T-helper 17 cell (primary cell): ENCODE data around the gene SIDT1. TPM values are rescaled to one million over a fixed set of nuclear protein-coding genes. Genes with fewer than 3 reads are reported as not detected.

Experiments
- ATAC-seq: fragments of 150-1000 bp; cut with Tn5 transposase; 2 replicates; pipeline ENCODE4 v1.10.0; 2021; ENCODE audit warnings: mild to moderate bottlenecking, moderate library complexity
- DNase-seq, 3 donors: peaks; one replicate each; pipeline versions ENCODE4 v3.0.0 to v3.0.0-alpha.2; 2020 to 2021
- H3K9me3 ChIP-seq: one replicate; pipeline ENCODE4 v1.7.0; 2013; ENCODE audit warnings: low read length, mild to moderate bottlenecking; ENCODE audit not compliant: control insufficient read depth, poor library complexity, severe bottlenecking
- H3K27ac Mint-ChIP-seq: one replicate; pipeline ENCODE4 v1.8.0; 2022; ENCODE audit warnings: mild to moderate bottlenecking, moderate library complexity, mixed read lengths
- H3K27me3 Mint-ChIP-seq: one replicate; pipeline ENCODE4 v1.8.0; 2022; ENCODE audit warnings: mixed read lengths
- H3K36me3 Mint-ChIP-seq: one replicate; pipeline ENCODE4 v1.8.0; 2022; ENCODE audit warnings: low read depth, mixed read lengths
- H3K4me1 Mint-ChIP-seq: one replicate; pipeline ENCODE4 v1.8.0; 2022; ENCODE audit warnings: mild to moderate bottlenecking, mixed read lengths
- H3K4me3 Mint-ChIP-seq: one replicate; pipeline ENCODE4 v1.8.0; 2022; ENCODE audit warnings: mild to moderate bottlenecking, moderate library complexity, mixed read lengths
- total RNA-seq, 4 donors: library from RNA in 2 of 4; stranded (reverse) in 2 of 4; gene quantifications; one replicate each; pipeline ENCODE4 v1.2.3 and lab custom pipeline; 2022 to 2026

Gene SIDT1
- total RNA-seq, 2 donors from 2014 or later = 53.8 to 62.5 TPM

DNA sequence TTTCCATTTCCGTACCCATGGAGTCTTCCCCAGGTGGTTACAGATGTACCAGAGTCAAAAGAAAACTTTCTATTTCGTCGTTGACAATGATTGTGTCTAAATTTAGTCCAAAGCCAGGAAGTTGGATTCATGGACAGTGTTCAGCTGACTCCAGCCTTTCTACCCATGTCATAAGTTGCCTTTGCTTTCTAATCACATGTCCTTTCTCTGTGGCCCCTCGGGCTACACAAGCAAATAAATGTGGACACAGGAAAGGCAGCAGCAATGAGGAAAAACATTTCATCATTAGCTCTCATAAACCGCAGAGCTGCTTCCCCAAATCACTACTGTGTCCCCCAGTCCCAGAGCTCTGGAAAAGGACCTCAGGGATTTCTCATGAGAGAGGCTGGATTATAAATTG is 82.0 kb downstream of the SIDT1 start:
- H3K4me1 Mint-ChIP-seq = no peaks in the 10 kb centered on the region
- no peak overlapping the region for H3K27ac Mint-ChIP-seq
- H3K36me3 Mint-ChIP-seq = peaks cover 6% of the 10 kb centered on the region
- no peaks in the 10 kb centered on the region for H3K9me3 ChIP-seq
- H3K4me3 Mint-ChIP-seq = no peak overlapping the region
- no peaks in the 10 kb centered on the region for H3K27me3 Mint-ChIP-seq
- ATAC-seq = no peak
- DNase-seq = no peak

DNA sequence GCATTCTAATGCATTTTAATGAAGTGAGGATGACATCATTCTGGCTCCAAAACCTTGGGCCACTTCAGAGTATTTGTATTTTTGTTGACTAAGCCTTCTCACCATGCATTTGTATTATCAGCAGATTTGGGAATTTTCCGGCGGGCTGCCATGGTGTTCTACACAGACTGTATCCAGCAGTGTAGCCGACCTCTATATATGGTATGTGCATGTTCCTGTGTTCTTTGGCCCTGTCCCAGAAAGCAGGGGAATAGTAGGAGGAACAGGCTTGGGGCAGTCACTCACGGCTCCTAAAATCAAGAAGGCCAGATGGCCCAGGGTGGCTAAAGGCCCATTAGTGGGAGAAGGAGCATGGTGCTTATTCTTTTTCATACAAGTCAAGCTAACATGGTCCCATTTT is 83.6 kb downstream of the SIDT1 start:
- ATAC-seq (no peak), DNase-seq (no peak)
- H3K36me3 Mint-ChIP-seq = peaks cover 12% of the 10 kb centered on the region

DNA sequence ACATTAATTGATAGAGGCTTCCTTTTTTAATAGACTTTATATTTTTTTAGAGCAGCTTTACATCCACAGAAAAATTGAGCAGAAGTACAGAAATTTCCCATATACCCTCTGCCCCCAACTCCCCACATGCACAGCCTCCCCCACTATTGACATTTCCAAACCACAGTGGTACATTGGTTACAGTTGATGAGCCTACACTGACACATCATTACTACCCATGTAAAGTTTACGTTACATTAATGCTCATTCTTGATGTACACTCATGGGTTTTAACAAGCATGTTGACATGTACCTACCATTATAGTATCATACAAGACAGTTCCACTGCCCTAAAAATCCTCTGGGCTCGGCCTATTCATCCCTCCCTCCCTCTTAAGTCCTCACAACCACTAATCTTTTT is 85.4 kb downstream of the SIDT1 start:
- Mint-ChIP-seq H3K27ac (no peak overlapping the region), H3K4me3 (no peak overlapping the region), H3K27me3 (no peaks in the 10 kb centered on the region), H3K36me3 (peaks cover 12% of the 10 kb centered on the region), H3K4me1 (peaks cover 2% of the 10 kb centered on the region)
- ATAC-seq (no peak), DNase-seq (no peak)
- no peaks in the 10 kb centered on the region for H3K9me3 ChIP-seq

More for the DNA sequence above, 83.6 kb downstream of the SIDT1 start:
- Mint-ChIP-seq H3K4me1 (peaks cover 2% of the 10 kb centered on the region), H3K27ac (no peak overlapping the region), H3K27me3 (no peaks in the 10 kb centered on the region), H3K4me3 (no peak overlapping the region)
- no peaks in the 10 kb centered on the region for H3K9me3 ChIP-seq

DNA sequence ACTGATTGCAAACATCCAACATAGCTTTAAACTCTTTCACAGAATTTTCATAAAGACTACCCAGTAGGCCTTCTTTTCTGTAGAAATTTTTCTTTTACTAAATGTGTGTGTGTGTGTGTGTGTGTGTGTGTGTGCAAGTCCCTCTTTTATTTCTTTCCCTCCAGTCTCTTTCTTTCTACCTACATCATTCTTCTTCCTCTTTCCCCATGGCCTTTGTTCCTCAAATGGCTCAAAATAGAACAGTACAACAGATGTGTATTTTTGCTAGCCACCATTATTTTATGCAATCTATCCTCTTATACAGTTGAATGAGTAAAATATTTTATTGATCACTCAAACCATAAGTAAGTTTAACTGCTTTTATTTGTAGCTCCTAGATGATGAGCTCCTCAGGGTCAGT is 87.7 kb downstream of the SIDT1 start:
- DNase-seq = no peak
- H3K27me3 Mint-ChIP-seq = no peaks in the 10 kb centered on the region
- H3K27ac Mint-ChIP-seq = no peak overlapping the region
- H3K4me3 Mint-ChIP-seq = no peak overlapping the region
- H3K4me1 Mint-ChIP-seq = peaks cover 8% of the 10 kb centered on the region
- no peak for ATAC-seq
- peaks cover 19% of the 10 kb centered on the region for H3K36me3 Mint-ChIP-seq
- H3K9me3 ChIP-seq = no peaks in the 10 kb centered on the region

DNA sequence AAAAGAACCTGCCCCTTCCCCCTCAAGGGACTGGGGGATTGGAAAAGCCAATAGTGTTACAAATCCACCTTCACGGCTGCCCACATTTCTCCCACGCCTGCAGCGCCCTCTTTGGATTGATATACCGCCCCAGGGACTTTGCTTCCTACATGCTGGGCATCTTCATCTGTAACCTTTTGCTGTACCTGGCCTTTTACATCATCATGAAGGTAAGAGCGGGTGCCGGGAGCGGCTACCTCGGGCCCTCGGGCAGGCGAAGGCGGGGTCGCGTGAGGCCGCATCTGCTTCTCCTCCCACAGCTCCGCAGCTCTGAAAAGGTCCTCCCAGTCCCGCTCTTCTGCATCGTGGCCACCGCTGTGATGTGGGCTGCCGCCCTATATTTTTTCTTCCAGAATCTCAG is 91.0 kb downstream of the SIDT1 start:
- no peaks in the 10 kb centered on the region for H3K27me3 Mint-ChIP-seq
- no peak overlapping the region for H3K27ac Mint-ChIP-seq
- no peak for DNase-seq
- H3K4me1 Mint-ChIP-seq = peaks cover 16% of the 10 kb centered on the region
- no peak overlapping the region for H3K4me3 Mint-ChIP-seq
- ATAC-seq = no peak
- H3K36me3 Mint-ChIP-seq = peaks cover 26% of the 10 kb centered on the region
- no peaks in the 10 kb centered on the region for H3K9me3 ChIP-seq

DNA sequence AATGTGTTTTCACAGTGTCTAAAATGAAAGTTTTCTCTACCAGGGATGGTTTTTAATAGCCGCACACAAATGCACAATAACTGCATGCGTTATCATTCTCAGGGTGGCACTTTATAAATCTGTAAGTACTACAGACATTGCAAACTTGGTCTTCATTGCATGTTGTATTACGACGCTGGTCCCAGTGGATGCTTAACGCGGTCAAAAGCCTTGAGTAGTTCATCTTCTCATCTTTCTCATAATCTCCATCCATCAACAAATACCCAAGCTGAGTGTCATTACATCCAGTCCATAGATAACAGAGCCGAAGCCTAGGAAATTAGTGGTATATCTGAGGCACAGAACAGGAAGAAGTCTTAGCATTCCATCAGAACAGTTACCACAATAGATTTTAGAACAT is 91.5 kb downstream of the SIDT1 start:
- Mint-ChIP-seq H3K4me3 (no peak overlapping the region), H3K27me3 (no peaks in the 10 kb centered on the region), H3K27ac (no peak overlapping the region), H3K4me1 (peaks cover 16% of the 10 kb centered on the region), H3K36me3 (peaks cover 26% of the 10 kb centered on the region)
- H3K9me3 ChIP-seq = no peaks in the 10 kb centered on the region
- DNase-seq (no peak), ATAC-seq (no peak)

DNA sequence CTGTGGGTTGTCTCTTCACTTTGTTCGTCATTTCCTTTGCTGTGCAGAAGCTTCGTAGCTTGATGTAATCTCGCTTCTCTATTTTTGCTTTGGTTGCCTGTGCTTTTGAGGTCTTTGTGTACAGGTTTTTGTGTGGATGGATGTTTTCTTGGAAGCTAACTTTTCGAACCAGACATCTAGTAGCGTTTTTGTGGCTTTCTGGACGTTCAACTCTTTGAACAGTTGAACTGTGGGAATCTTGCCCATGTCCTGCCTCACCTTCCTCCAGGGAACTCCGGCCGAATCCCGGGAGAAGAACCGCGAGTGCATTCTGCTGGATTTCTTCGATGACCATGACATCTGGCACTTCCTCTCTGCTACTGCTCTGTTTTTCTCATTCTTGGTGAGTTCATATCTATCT is 93.5 kb downstream of the SIDT1 start:
- Mint-ChIP-seq H3K27ac (peak overlapping the region; percentile 88), H3K36me3 (peaks cover 20% of the 10 kb centered on the region), H3K27me3 (no peaks in the 10 kb centered on the region), H3K4me1 (peaks cover 15% of the 10 kb centered on the region), H3K4me3 (no peak overlapping the region)
- H3K9me3 ChIP-seq = no peaks in the 10 kb centered on the region
- DNase-seq = no peak
- no peak for ATAC-seq

DNA sequence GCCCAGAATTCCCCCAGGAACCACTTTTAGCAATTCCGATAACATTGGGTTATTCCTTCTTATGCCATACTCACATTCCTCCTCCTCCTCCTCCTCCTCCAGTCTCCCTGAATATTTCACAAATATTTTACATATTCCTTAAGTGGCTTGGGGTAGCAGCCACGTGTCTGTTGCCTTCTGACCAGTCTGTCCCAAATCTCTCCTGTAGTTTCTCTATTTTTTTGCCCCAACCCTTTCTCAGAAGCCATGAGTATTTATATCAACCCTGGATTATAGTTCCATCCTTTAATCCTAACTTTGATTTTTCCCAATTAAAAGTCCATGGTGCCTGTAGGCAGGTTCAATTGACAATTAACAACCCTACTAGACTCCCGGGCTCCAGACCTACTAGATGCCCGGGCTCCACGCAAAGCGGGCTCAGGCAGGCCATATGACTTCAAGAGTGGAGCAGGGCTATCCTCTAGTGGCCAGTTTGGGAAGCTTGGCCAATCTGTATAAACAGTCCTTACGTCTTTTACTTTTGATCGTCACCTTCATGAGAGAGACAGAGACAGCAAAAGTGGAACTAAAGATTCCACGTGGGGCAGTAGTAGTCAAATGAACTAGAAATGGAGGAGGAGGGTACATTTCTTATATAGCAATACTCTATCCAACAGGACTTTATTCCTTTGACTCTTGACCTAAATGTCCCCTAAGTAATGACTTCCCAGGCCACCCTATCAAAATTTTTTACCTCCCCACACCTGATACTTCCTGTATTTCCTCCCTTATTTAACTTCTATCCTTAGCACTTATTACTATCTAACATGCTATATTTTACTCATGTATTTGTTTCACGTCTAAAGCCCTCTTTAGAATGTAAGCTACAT is 94.4 kb downstream of the SIDT1 start:
- Mint-ChIP-seq H3K4me1 (peaks cover 15% of the 10 kb centered on the region), H3K27me3 (no peaks in the 10 kb centered on the region), H3K4me3 (no peak overlapping the region), H3K36me3 (peaks cover 17% of the 10 kb centered on the region), H3K27ac (peak overlapping the region; percentile 88)
- no peaks in the 10 kb centered on the region for H3K9me3 ChIP-seq
- ATAC-seq (peak; percentile 59), DNase-seq (no peak)

DNA sequence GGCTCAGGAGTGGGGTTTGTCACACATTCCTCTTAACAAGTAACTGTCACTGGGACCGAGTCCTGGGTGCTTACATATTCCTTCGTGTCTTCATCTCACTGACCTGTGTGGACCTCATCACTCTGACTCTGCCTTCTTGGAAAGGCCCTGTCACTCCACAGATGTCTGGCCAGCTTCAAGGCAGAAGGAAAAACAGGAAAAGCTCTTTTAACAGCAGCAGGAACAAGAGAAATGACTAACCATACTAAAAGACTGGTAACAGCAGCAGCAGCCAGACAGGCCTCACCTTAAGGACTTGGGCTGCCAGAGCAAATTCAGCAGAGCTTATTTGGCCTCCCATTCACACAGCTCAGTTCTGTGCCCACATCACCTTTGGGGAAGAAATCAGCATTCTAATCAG is 96.0 kb downstream of the SIDT1 start:
- peaks cover 17% of the 10 kb centered on the region for H3K36me3 Mint-ChIP-seq
- no peak overlapping the region for H3K27ac Mint-ChIP-seq

DNA sequence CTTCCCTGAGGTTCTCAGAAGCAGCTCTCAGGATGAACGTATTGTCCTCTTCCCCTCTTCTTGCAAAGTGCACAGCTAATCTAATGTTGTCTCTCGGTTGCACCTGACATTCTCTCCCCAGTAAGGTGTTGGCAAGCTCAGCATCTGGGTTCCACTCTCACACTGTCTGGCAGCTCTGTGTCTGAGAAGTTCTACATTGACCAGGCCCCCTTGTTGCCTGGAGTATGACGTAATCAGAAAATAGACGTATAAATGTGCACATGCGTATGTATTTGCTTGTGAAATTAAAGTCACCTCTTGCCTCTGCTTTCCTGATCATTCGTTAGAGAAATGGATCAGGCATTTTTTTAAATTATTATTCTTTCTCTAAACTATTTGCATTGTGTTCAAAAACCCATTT is 96.4 kb downstream of the SIDT1 start:
- ATAC-seq = no peak
- Mint-ChIP-seq H3K4me1 (peaks cover 14% of the 10 kb centered on the region), H3K36me3 (peaks cover 15% of the 10 kb centered on the region), H3K27me3 (no peaks in the 10 kb centered on the region), H3K27ac (no peak overlapping the region), H3K4me3 (no peak overlapping the region)
- DNase-seq = no peak
- no peaks in the 10 kb centered on the region for H3K9me3 ChIP-seq

More for the DNA sequence above, 96.0 kb downstream of the SIDT1 start:
- H3K9me3 ChIP-seq = no peaks in the 10 kb centered on the region
- DNase-seq (no peak), ATAC-seq (no peak)
- no peak overlapping the region for H3K4me3 Mint-ChIP-seq
- H3K27me3 Mint-ChIP-seq = no peaks in the 10 kb centered on the region
- H3K4me1 Mint-ChIP-seq = peaks cover 15% of the 10 kb centered on the region

DNA sequence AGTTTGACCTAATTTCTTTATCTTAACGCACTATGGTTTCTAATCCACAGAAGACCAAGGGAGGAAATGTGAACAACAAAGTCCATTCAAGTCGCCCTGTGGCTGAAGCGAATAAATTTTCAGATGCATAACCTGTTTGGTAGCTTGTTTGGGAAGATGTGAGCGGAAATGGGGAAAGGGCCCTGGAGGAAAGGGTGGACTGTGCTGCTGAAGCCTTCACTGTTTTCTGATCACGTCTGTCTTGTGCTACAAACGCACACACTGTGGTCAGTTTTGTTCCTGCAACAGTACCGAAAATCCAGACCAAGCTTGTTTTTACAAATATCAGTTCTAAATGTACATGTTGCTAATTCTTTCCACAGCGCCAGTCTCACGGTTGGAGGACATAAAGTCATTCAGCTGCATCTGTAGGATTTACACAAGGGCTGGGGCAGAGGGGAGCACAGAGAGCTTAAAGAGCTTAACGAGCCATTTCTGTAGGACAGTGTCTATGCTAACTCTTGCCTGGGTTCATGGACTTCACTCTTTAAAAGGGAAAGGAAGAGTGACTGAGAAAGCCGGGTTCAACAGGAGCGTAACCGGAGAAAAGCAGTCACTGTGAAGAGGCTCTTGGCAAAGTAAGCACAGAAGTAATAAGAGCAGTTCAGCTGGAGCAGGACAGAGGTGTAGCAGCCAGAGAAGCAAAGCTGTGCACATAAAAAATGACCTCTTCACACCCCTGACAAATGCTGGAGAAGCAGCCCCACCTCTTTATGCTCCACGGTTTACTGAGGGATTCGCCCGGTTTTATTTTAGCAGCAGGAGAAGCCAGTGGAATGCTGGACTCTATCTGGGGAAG is 97.4 kb downstream of the SIDT1 start:
- H3K36me3 Mint-ChIP-seq = peaks cover 9% of the 10 kb centered on the region
- no peaks in the 10 kb centered on the region for H3K9me3 ChIP-seq
- no peak for ATAC-seq
- H3K4me3 Mint-ChIP-seq = no peak overlapping the region
- H3K27me3 Mint-ChIP-seq = no peaks in the 10 kb centered on the region
- peaks cover 9% of the 10 kb centered on the region for H3K4me1 Mint-ChIP-seq
- no peak for DNase-seq
- peak overlapping the region; percentile 16 for H3K27ac Mint-ChIP-seq

DNA sequence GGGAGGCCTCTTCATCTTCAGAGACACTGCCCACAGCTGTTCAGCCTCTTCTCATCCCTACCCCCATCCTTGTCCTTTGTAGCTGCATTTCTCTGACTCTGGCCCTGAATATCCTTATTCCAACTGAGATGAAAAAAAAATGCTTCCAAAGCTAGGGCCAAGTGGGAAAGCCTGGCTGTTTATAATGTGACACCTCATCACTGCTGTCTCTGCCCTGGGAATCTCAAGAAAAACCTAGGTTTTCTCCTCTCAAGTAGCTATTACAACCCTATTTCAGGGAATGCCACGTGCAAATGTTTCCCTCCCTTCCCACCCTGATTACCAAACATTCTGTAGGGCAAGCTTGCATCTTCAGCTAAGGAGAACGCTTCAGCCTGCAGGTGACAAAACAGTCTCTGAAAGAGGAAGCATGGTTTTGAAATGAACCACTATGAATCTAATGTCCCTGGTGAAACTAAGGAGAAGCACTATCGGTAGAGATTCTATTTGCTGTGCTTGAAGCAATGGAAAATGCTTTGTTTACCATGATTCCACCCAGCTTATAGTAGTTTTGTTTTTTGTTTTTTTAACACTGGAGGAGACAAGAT is 98.7 kb downstream of the SIDT1 start:
- no peaks in the 10 kb centered on the region for H3K9me3 ChIP-seq
- Mint-ChIP-seq H3K36me3 (peaks cover 4% of the 10 kb centered on the region), H3K4me3 (no peak overlapping the region), H3K4me1 (peaks cover 3% of the 10 kb centered on the region), H3K27me3 (no peaks in the 10 kb centered on the region), H3K27ac (no peak overlapping the region)
- ATAC-seq (no peak), DNase-seq (no peak)

DNA sequence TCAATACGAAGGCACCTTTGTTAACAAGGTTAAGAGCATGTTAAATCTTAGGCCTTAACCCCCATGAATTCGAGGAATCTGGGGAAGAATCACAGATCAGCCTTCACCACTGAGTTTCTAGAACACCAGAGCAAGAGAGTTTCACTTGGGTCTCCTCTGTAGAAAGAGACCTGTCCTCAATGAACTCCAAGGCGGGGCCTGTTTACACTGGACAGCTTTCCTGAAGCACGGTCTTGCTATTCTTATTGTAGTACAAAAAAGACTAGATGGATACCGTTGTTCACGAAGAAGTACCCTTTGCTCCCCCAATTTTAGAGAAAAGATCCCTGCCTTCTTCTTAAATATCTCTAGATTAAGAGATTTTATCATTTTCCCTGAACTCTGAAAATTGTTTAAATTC is 99.2 kb downstream of the SIDT1 start:
- H3K9me3 ChIP-seq = no peaks in the 10 kb centered on the region
- H3K4me3 Mint-ChIP-seq = no peak overlapping the region
- peaks cover 2% of the 10 kb centered on the region for H3K36me3 Mint-ChIP-seq
- ATAC-seq (no peak), DNase-seq (no peak)
- H3K27me3 Mint-ChIP-seq = no peaks in the 10 kb centered on the region
- no peaks in the 10 kb centered on the region for H3K4me1 Mint-ChIP-seq
- H3K27ac Mint-ChIP-seq = peak overlapping the region; percentile 47
